DOHH2 (cell line): ENCODE measurements around the gene RASGRP1.

Experiments used
- CTCF ChIP-seq: fragments of 200-600 bp; sonication (generic); IDR thresholded peaks from one replicate; pipeline ENCODE4 v1.5.1; 2014; ENCODE audit warnings: antibody characterized with exemption, mild to moderate bottlenecking, low read depth, low read length; ENCODE audit not compliant: poor library complexity, severe bottlenecking
- EZH2phosphoT487 ChIP-seq: fragments of 200-600 bp; sonication (generic); IDR thresholded peaks from 2 replicates; pipeline ENCODE4 v1.6.1; 2017; ENCODE audit warnings: borderline replicate concordance, mild to moderate bottlenecking, antibody characterized with exemption, low read length, moderate library complexity, mixed read lengths

DNA sequence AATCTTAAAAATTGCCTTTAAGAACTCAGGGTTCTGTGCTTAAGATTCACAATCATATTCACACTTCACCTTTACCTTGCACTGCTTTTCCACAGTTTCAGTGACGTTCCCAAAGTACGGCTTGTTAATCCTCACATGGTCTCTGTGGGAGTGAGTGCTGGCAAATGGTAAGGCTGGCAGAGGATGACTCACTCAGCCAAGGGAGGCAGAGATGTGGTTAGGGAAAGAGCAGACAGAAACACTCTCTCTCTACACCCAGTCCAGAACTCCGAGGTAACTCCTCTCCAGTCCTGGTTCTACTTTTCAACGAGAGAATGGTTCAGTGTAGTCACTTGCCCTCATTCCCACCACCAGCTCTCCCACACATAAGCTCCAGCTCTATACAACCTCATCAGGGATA is 33.1 kb downstream of the RASGRP1 start:
- TF ChIP-seq CTCF (no peak), EZH2phosphoT487 (no peak)
